Stimulated activated naive B cell treated with anti-CD40 and anti-IgM and Interleukin-4, amounts not matched to agents 10 μg/mL and 1 μg/mL and 100 μg/mL, for 72 hours (primary cell): Measurements from ENCODE around the gene MCEMP1.

Experiments used
- ATAC-seq, 2 donors: fragments of 150-1000 bp; cut with Tn5 transposase; replicated peaks; 2 replicates each; pipeline ENCODE4 v1.10.0; 2021; ENCODE audit warnings: moderate library complexity in 1 of 2
- DNase-seq: peaks from one replicate; pipeline ENCODE4 v3.0.0; 2021
- H3K27ac Mint-ChIP-seq: one replicate; pipeline ENCODE4 v1.8.0; 2022; ENCODE audit warnings: mild to moderate bottlenecking, mixed read lengths
- H3K27me3 Mint-ChIP-seq, 2 donors: one replicate each; pipeline ENCODE4 v1.8.0; 2022; ENCODE audit warnings: mixed read lengths in 2 of 2
- H3K36me3 Mint-ChIP-seq, 2 donors: one replicate each; pipeline ENCODE4 v1.8.0; 2022; ENCODE audit warnings: mixed read lengths in 2 of 2, mild to moderate bottlenecking in 1 of 2
- H3K4me1 Mint-ChIP-seq, 2 donors: one replicate each; pipeline ENCODE4 v1.8.0; 2022; ENCODE audit warnings: mixed read lengths in 2 of 2, mild to moderate bottlenecking in 1 of 2
- H3K4me3 Mint-ChIP-seq, 2 donors: one replicate each; pipeline ENCODE4 v1.8.0; 2022; ENCODE audit warnings: mild to moderate bottlenecking in 2 of 2, mixed read lengths in 2 of 2, moderate library complexity in 1 of 2
- H3K9me3 Mint-ChIP-seq, 2 donors: one replicate each; pipeline ENCODE4 v1.8.0; 2022; ENCODE audit warnings: mixed read lengths in 2 of 2, mild to moderate bottlenecking in 1 of 2

The MCEMP1 gene, protein sequence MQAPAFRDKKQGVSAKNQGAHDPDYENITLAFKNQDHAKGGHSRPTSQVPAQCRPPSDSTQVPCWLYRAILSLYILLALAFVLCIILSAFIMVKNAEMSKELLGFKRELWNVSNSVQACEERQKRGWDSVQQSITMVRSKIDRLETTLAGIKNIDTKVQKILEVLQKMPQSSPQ

DNA sequence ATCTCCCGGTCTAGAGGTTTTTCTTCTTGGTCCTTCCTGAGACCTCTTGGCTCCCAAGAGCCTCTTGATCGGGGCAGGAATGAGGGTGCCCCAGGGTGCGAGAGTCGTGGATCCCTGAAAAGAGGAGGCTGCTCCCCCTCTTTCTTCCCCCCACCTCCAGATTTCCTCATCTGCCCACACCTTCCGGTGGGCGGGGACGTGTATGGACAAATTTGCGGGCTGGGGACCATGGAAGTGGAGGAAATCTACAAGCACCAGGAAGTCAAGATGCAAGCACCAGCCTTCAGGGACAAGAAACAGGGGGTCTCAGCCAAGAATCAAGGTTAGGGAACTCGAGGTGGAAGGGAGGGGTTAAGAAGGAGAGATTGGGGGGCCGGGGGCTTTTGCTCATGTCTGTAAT, at the start of gene MCEMP1:
Gene MCEMP1 (plus strand): TSS at position 237 of the 400 bp plus-strand sequence. CDS start 31 bp downstream, at position 268.
- peaks cover 0 to 2% of the 10 kb centered on the region in 2 donors for H3K9me3 Mint-ChIP-seq
- peak within 1 kb of the TSS; percentile 51 to 62 for H3K4me3 Mint-ChIP-seq
- H3K27me3 Mint-ChIP-seq, result peaks cover 36 to 38% of the 10 kb centered on the region in 2 donors
- peak within 1 kb of the TSS; percentile 42 for H3K27ac Mint-ChIP-seq
- DNase-seq (no peak), ATAC-seq (no peak)
- H3K4me1 Mint-ChIP-seq, result peaks cover 41 to 56% of the 10 kb centered on the region in 2 donors
- peaks cover 7 to 8% of the 10 kb centered on the region in 2 donors for H3K36me3 Mint-ChIP-seq

DNA sequence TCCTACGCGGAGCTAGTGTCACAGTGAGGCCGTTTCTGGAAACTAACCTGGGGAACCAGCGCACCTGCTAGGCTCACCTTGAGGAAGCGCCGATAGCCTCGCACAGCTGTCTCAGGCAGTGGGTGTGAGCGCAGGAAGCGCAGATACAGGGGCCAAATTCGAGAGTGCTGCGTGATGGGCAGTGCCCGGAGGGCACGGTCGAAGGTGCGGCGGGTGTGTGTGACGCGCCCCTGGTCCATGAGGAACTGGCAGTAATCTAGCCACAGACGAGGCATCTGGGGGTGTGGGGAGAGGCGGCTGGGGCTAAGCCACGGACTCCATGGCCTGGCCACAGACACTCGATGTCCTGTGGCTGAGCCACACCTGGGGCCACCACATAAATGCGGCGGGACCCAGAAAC, 49.7 kb upstream of the MCEMP1 start:
- H3K27me3 Mint-ChIP-seq, result no peaks in the 10 kb centered on the region
- ATAC-seq, result no peak
- no peaks in the 10 kb centered on the region for H3K9me3 Mint-ChIP-seq
- H3K4me1 Mint-ChIP-seq, result peaks cover 32 to 57% of the 10 kb centered on the region in 2 donors
- H3K4me3 Mint-ChIP-seq, result peak overlapping the region in 1 of 2 donors; percentile 14
- no peak overlapping the region for H3K27ac Mint-ChIP-seq
- DNase-seq, result no peak
- peaks cover 36 to 43% of the 10 kb centered on the region in 2 donors for H3K36me3 Mint-ChIP-seq

DNA sequence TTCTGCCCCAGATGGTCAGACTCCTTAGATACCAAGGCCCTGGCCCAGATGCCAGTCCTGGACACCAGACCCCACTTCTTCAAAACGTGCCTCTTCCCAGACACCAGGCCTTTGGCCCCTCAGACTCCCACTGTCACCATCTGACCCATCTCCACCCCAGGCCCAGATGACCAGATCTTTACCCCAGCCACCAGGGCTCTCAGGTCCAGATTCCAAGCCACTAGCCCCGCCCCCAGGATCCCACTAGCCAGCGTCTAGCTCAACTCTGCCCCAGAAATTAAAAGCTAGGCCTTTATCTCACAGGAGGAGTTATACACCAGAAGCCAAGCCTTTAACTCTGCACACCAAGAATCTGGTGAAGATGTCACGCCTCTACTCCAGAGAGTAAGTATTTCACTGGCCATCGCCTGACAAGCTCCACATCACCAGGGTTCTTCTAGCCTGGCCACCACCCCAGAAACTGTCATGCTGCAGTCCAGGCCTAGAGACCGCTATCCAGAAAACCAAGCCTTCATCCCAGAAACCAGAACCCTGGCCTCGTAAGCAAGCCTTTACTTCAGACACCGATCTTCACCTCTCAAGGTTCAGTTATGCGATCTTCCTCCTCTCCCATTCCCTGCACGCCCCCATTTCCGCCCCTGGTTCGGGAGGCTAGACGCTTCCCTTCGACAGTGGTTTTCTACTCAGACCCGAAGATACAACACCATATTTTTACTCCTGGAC, 48.1 kb upstream of the MCEMP1 start:
- no peak for DNase-seq

GRCh38 chr19:7629347-7630054, 47.4 kb upstream of the MCEMP1 start, which contains the start of the genes PET100 and XAB2:
PET100 (plus strand) TSS chr19:7629793; CDS start chr19:7629834, 41 bp downstream.
XAB2 (minus strand) TSS chr19:7629545; CDS start chr19:7629527, 18 bp downstream.
- H3K36me3 Mint-ChIP-seq, result peaks cover 36 to 45% of the 10 kb centered on the region in 2 donors

More for the DNA sequence above, 48.1 kb upstream of the MCEMP1 start:
- Mint-ChIP-seq H3K27me3 (no peaks in the 10 kb centered on the region), H3K4me1 (peaks cover 35 to 59% of the 10 kb centered on the region in 2 donors), H3K4me3 (peak overlapping the region; percentile 96 to 97), H3K27ac (peak overlapping the region; percentile 96), H3K9me3 (no peaks in the 10 kb centered on the region), H3K36me3 (peaks cover 39 to 43% of the 10 kb centered on the region in 2 donors)
- no peak for ATAC-seq

DNA sequence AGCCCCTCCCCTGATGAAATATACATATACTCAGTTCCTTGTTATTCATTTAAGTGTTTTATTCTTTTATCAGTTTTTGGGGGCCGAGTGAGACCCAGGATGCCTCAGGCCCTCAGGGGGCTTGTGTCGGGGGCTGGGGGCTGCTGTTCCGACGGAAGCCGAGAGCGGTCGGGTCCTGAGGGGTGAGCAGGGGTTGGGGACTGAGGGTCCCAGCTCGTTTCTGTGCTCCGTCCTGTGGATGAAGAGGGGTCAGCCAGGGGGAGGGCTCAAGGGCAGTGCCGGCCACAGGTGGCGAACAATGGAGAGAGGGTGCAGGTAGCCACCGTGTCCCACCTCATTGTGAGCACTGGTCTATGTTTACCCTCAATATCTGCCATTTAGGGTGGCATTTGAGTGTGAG, 45.3 kb upstream of the MCEMP1 start:
- H3K9me3 Mint-ChIP-seq, result no peaks in the 10 kb centered on the region
- no peak overlapping the region for H3K27ac Mint-ChIP-seq
- DNase-seq, result no peak
- no peaks in the 10 kb centered on the region for H3K27me3 Mint-ChIP-seq
- no peak for ATAC-seq
- peaks cover 44 to 76% of the 10 kb centered on the region in 2 donors for H3K4me1 Mint-ChIP-seq
- H3K4me3 Mint-ChIP-seq, result peak overlapping the region in 1 of 2 donors; percentile 6
- H3K36me3 Mint-ChIP-seq, result peaks cover 31 to 38% of the 10 kb centered on the region in 2 donors

More at GRCh38 chr19:7629347-7630054, 47.4 kb upstream of the MCEMP1 start, which contains the start of the genes PET100 and XAB2:
- ATAC-seq (peak; percentile 99 to 100), DNase-seq (peak; percentile 95)
- peaks cover 38 to 59% of the 10 kb centered on the region in 2 donors for H3K4me1 Mint-ChIP-seq
- peak within 1 kb of the TSS; percentile 96 to 97 for H3K4me3 Mint-ChIP-seq
- H3K27me3 Mint-ChIP-seq, result no peaks in the 10 kb centered on the region
- H3K27ac Mint-ChIP-seq, result peak within 1 kb of the TSS; percentile 96
- H3K9me3 Mint-ChIP-seq, result no peaks in the 10 kb centered on the region

DNA sequence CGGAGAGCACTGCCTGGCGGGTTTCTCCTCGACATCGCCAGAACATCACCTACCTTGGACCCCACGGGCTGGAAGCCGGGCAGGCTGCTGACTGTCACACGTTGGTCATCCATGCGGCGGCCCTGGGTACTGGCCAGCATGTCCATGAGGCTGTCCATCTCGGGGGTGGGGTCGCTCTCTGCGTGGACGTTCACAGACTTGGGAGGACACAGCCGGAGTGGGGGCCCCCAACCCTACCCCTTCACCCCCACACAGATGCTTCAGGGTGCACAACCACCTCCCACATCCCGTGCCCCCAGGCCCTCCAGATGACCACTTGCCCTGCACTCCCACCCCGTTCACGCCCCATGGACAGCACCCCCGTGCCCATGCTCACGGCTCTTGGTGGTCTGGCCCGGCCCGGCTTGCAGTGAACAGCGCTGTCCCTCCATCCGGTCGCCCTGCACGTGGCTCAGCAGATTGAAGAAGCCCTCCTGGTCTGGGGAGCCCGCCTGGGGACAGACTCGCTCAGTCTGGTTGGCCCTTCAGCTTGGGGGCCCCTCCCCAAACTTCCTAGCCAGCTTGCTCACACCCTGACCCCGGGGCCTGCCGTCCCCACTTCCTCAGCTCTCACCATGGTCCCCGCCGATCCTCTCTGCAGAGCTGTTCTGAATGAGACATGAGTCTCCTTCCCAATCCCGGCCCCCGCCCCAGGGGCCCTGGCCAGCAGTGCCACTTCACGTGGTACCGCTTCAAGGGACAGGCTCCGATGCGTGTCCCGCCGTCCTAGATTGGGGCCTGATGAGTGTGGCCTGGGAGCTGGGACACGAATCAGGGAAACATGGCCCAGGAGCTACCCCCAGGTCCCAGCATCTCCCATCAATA, 44.3 kb upstream of the MCEMP1 start:
- Mint-ChIP-seq H3K4me3 (peak overlapping the region in 1 of 2 donors; percentile 18), H3K4me1 (peaks cover 43 to 81% of the 10 kb centered on the region in 2 donors), H3K27me3 (no peaks in the 10 kb centered on the region), H3K36me3 (peaks cover 30 to 33% of the 10 kb centered on the region in 2 donors), H3K9me3 (no peaks in the 10 kb centered on the region), H3K27ac (peak overlapping the region; percentile 10)
- ATAC-seq, result no peak
- no peak for DNase-seq

DNA sequence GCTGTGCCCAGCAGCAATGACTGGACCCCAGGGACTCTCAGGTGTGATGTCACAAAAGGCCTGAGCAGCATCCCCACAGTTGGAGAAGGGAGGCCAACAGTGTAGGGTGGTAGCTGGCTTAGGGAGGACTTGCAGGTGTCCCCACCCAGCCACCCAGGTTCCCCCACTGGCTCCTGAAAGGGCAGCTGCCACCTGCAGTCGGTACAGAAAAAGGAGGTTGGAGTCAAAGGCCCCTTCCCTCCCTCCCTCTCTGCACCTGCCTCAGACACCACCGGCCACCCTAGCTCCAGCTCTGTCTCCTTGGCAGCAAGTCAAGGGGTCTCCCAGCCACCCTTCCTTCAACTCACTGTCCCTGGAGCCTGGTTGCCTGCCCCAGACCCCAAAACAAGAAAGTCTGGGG, 43.2 kb upstream of the MCEMP1 start, which contains the start of gene PCP2:
Gene PCP2 (minus strand): TSS at position 22 of the 400 bp plus-strand sequence. CDS start 262 bp downstream, outside the sequence.
- Mint-ChIP-seq H3K9me3 (no peaks in the 10 kb centered on the region), H3K27me3 (no peaks in the 10 kb centered on the region), H3K4me3 (peak within 1 kb of the TSS in 1 of 2 donors; percentile 32), H3K4me1 (peaks cover 34 to 81% of the 10 kb centered on the region in 2 donors), H3K36me3 (peaks cover 33 to 34% of the 10 kb centered on the region in 2 donors), H3K27ac (peak within 1 kb of the TSS; percentile 10)
- ATAC-seq (no peak), DNase-seq (no peak)

DNA sequence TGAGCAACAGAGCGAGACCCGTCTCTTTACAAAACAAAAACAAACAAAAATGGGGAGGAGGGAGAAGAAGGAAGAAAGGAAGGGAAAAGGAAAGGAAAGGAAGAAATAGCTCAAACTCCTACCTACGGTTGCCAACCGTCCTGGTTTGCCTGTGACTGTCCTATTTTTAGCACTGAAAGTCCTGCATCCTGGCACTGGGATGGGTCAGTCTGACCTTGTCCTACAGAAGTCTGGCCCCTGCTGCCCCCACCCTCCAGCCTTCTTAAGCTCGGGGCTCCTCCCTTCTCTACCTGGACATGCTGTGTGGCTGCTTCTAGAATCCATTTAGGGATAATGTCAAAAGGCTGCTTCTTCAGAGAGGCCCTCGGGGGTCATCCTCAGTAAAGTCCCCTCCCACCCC, 41.2 kb upstream of the MCEMP1 start:
- Mint-ChIP-seq H3K9me3 (no peaks in the 10 kb centered on the region), H3K4me1 (peaks cover 35 to 79% of the 10 kb centered on the region in 2 donors), H3K36me3 (peaks cover 38% of the 10 kb centered on the region in 2 donors), H3K27ac (peak overlapping the region; percentile 75), H3K27me3 (no peaks in the 10 kb centered on the region), H3K4me3 (peak overlapping the region; percentile 36 to 94)
- ATAC-seq (no peak), DNase-seq (no peak)

GRCh38 chr19:7636317-7636690, 40.6 kb upstream of the MCEMP1 start:
- H3K27ac Mint-ChIP-seq, result peak overlapping the region; percentile 97
- H3K9me3 Mint-ChIP-seq, result no peaks in the 10 kb centered on the region
- H3K27me3 Mint-ChIP-seq, result no peaks in the 10 kb centered on the region
- DNase-seq (no peak), ATAC-seq (no peak)
- peak overlapping the region; percentile 92 to 94 for H3K4me3 Mint-ChIP-seq
- peaks cover 33 to 72% of the 10 kb centered on the region in 2 donors for H3K4me1 Mint-ChIP-seq
- H3K36me3 Mint-ChIP-seq, result peaks cover 38% of the 10 kb centered on the region in 2 donors

DNA sequence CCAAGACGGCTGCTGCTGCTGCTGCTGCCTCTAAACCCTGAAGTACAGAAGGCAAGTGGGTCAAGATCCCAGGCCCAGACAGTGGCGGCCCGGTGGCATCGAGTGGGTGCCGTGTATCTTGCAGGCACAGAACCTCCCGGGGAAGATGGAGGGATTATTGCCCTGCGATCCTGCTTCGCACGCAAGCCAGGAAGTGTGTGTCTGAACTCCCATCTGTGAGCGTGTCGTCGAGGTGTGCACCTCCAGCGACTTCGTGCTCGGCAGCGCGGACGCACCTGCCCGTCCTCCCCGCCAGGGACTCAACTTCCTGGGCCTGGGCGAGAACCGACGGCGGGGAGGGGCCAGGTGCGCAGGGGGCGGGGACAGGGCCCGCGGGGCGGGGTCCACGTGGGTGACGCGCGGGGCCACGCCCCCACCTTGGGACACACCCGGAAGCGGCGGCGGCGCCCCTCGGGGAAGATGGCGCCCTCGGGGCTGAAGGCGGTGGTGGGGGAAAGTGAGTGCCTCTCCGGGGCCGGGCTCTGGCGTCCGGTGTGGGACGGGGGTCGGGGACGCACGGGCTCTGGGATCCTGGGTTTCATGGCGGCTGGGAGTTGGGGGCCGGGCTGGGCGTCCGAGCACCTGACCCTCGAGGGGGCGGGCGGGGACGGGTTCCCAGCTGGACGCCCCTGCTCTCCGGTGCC, 40.1 kb upstream of the MCEMP1 start, which contains the start of gene STXBP2:
Gene STXBP2 (plus strand): TSS at position 420 of the 683 bp plus-strand sequence. CDS start 40 bp downstream, at position 460.
- Mint-ChIP-seq H3K36me3 (peaks cover 34 to 36% of the 10 kb centered on the region in 2 donors), H3K27me3 (no peaks in the 10 kb centered on the region), H3K27ac (peak within 1 kb of the TSS; percentile 97), H3K9me3 (no peaks in the 10 kb centered on the region), H3K4me3 (peak within 1 kb of the TSS; percentile 92 to 94), H3K4me1 (peaks cover 29 to 67% of the 10 kb centered on the region in 2 donors)
- peak; percentile 95 to 98 for ATAC-seq
- peak; percentile 84 for DNase-seq

DNA sequence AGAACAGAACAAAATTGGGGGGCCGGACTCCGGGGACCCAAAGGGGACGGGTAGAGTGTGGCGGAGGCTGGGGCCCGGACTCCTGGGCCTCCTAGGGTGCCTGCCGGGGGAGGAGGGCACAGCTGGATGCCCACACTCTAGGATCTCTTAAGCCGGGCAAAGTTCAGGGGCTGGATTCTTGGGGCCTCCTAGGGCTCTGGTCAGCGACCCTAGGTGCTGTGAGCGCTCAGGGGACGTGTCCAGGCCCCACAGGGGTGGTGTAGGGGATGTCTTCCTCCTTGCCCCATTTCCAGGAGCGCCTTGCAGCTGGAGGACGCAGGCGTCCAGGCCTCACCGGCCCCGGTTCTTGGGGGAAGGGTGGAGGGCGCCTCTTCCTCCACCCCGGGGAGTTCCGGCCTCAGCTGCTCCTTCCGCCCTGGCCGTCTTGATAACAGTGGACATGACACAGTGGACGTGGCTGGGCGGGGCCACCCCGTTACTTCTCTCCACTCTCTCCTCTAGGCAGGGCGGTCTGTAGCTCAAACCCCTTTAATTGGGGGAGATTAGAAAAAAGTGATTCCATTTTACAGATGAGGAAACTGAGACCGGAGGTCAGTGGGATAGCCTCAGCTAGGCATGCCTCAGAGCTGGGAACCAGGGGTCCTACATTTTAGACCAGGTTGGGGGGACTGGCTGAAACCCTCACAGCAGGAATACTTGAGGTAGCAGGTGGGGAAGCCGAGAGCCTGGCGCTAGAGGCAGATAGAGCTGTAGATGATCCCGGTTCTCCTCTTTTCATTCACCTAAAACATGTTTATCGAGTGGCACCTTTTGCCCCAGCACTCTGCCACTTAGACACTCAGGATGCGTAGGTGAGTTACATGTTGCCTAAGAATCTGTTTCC, 39.3 kb upstream of the MCEMP1 start:
- peak; percentile 48 to 55 for ATAC-seq
- H3K4me3 Mint-ChIP-seq, result peak overlapping the region; percentile 92 to 94
- H3K36me3 Mint-ChIP-seq, result peaks cover 34 to 37% of the 10 kb centered on the region in 2 donors
- DNase-seq, result no peak
- H3K4me1 Mint-ChIP-seq, result peaks cover 29 to 62% of the 10 kb centered on the region in 2 donors
- H3K9me3 Mint-ChIP-seq, result no peaks in the 10 kb centered on the region
- H3K27me3 Mint-ChIP-seq, result no peaks in the 10 kb centered on the region
- peak overlapping the region; percentile 97 for H3K27ac Mint-ChIP-seq
